CD4-positive, alpha-beta T cell (primary cell): ENCODE measurements around the gene SEC24B. TPM values are rescaled to one million over a fixed set of nuclear protein-coding genes. Genes with fewer than 3 reads are reported as not detected.

Source experiments
- ATAC-seq: fragments of 200-7000 bp; cut with Tn5 transposase; one replicate; pipeline ENCODE4 v1.10.0; 2022; ENCODE audit warnings: mild to moderate bottlenecking; ENCODE audit not compliant: poor library complexity
- CTCF ChIA-PET: fragments of 350-600 bp; sonication (Branson Sonifier 250); formaldehyde crosslinking; loops from one replicate; lab custom pipeline; 2021; ENCODE audit warnings: antibody characterized with exemption, inconsistent platforms; lab: Charles Lee
- POLR2A ChIA-PET: fragments of 350-600 bp; sonication (Branson Sonifier 250); formaldehyde crosslinking; loops from one replicate; lab custom pipeline; 2021; ENCODE audit warnings: antibody characterized with exemption, inconsistent platforms; lab: Charles Lee
- DNase-seq, 14 experiments: peaks; one replicate each; pipeline ENCODE4 v3.0.0-alpha.2; 2013 to 2020; ENCODE audit warnings: mixed read lengths in 2 of 14
- H3K27ac ChIP-seq, 2 donors: one replicate each; pipeline versions ENCODE4 v1.5.1 to v1.7.0; 2013; ENCODE audit warnings: low read length in 2 of 2, low read depth in 1 of 2, mild to moderate bottlenecking in 1 of 2
- H3K27me3 ChIP-seq, 2 experiments: 1 replicate in 1 of 2; 2 replicates in 1 of 2; pipeline versions ENCODE4 v1.6.1 to v1.7.0; 2013; ENCODE audit warnings: low read length in 2 of 2, control low read depth in 1 of 2, mild to moderate bottlenecking in 1 of 2, moderate library complexity in 1 of 2; ENCODE audit not compliant: insufficient read depth in 2 of 2, control insufficient read depth in 1 of 2
- H3K36me3 ChIP-seq: one replicate; pipeline ENCODE4 v1.6.1; 2013; ENCODE audit warnings: low read length, control low read depth; ENCODE audit not compliant: insufficient read depth
- H3K4me1 ChIP-seq: one replicate; pipeline ENCODE4 v1.6.1; 2013; ENCODE audit warnings: low read length, control low read depth; ENCODE audit not compliant: insufficient read depth
- H3K4me3 ChIP-seq: one replicate; pipeline ENCODE4 v1.5.1; 2013; ENCODE audit warnings: mild to moderate bottlenecking, low read length, moderate library complexity
- H3K9me3 ChIP-seq, 2 experiments: 1 replicate in 1 of 2; 2 replicates in 1 of 2; pipeline versions ENCODE4 v1.6.1 to v1.7.0; 2013; ENCODE audit warnings: low read length in 2 of 2, mild to moderate bottlenecking in 2 of 2, control low read depth in 1 of 2, moderate library complexity in 1 of 2; ENCODE audit not compliant: control insufficient read depth in 1 of 2, insufficient read depth in 1 of 2
- H3K27ac Mint-ChIP-seq: one replicate; pipeline ENCODE4 v1.8.0; 2020; ENCODE audit warnings: mixed read lengths
- H3K27me3 Mint-ChIP-seq: one replicate; pipeline ENCODE4 v1.8.0; 2021; ENCODE audit warnings: mixed read lengths
- H3K36me3 Mint-ChIP-seq: one replicate; pipeline ENCODE4 v1.8.0; 2021; ENCODE audit warnings: low read depth, mixed read lengths
- H3K4me1 Mint-ChIP-seq: one replicate; pipeline ENCODE4 v1.8.0; 2021; ENCODE audit warnings: low read depth, mixed read lengths
- H3K4me3 Mint-ChIP-seq: one replicate; pipeline ENCODE4 v1.8.0; 2020; ENCODE audit warnings: mild to moderate bottlenecking, mixed read lengths
- H3K9me3 Mint-ChIP-seq: one replicate; pipeline ENCODE4 v1.8.0; 2020; ENCODE audit warnings: mixed read lengths
- CTCF ChIP-seq: fragments of 200-600 bp; IDR thresholded peaks from one replicate; pipeline ENCODE4 v1.8.0; 2022; ENCODE audit warnings: antibody characterized with exemption, mild to moderate bottlenecking
- intact Hi-C, 2 experiments: fragments of 100-400 bp; cut with DNase I in 1 of 2; cut with micrococcal nuclease in 1 of 2; formaldehyde crosslinking; loops; one replicate each; pipeline versions ENCODE4 v1.15.1 to v1.9.0; 2023 to 2025; cut with DNase I, micrococcal nuclease
- total RNA-seq, 174 experiments: library from RNA in 2 of 174; stranded (reverse) in 2 of 174; gene quantifications; one replicate each; pipeline ENCODE4 v1.2.3 and lab custom pipeline; 2021 to 2026

Gene SEC24B
- total RNA-seq, 2 experiments from 2014 or later = 41.5 to 45.9 TPM

GRCh38 chr4:109559625-109559982 lies 126.0 kb downstream of the SEC24B start:
- H3K9me3 ChIP-seq = peaks cover 0 to 13% of the 10 kb centered on the region in 2 experiments
- H3K36me3 ChIP-seq = peaks cover 8% of the 10 kb centered on the region
- H3K4me3 Mint-ChIP-seq = peak overlapping the region; percentile 94
- no peaks in the 10 kb centered on the region for H3K27me3 Mint-ChIP-seq
- peaks cover 42% of the 10 kb centered on the region for H3K4me1 ChIP-seq
- peaks cover 46% of the 10 kb centered on the region for H3K36me3 Mint-ChIP-seq
- H3K4me3 ChIP-seq = peak overlapping the region; percentile 98
- no peaks in the 10 kb centered on the region for H3K9me3 Mint-ChIP-seq
- ChIA-PET POLR2A (interaction anchor here (0.6 to 5.1 kb wide), 35 partner anchors 9 to 1560 kb away, joined by 3 to 108 read pairs (median 5); partner anchors contain the start of genes CASP6, GAR1, PLA2G12A and SEC24B), CTCF (interaction anchor here (0.9 to 4.3 kb wide), 5 partner anchors 14 to 127 kb away, joined by 3 to 19 read pairs (median 3); partner anchors contain the start of gene SEC24B)
- H3K27ac ChIP-seq = peak overlapping the region; percentile 95 to 96
- no peaks in the 10 kb centered on the region for H3K27me3 ChIP-seq
- peak overlapping the region; percentile 93 for H3K27ac Mint-ChIP-seq
- no peak for TF ChIP-seq CTCF
- intact Hi-C loops = loop anchor here in 1 of 2 experiments (2.0 kb wide), 1 partner anchor 255 kb away; the partner anchor contains the start of gene GAR1
- ATAC-seq (peak; percentile 22), DNase-seq (peak in 8 of 14 experiments; percentile 10 to 50 (median 34))
- peaks cover 69% of the 10 kb centered on the region for H3K4me1 Mint-ChIP-seq

DNA sequence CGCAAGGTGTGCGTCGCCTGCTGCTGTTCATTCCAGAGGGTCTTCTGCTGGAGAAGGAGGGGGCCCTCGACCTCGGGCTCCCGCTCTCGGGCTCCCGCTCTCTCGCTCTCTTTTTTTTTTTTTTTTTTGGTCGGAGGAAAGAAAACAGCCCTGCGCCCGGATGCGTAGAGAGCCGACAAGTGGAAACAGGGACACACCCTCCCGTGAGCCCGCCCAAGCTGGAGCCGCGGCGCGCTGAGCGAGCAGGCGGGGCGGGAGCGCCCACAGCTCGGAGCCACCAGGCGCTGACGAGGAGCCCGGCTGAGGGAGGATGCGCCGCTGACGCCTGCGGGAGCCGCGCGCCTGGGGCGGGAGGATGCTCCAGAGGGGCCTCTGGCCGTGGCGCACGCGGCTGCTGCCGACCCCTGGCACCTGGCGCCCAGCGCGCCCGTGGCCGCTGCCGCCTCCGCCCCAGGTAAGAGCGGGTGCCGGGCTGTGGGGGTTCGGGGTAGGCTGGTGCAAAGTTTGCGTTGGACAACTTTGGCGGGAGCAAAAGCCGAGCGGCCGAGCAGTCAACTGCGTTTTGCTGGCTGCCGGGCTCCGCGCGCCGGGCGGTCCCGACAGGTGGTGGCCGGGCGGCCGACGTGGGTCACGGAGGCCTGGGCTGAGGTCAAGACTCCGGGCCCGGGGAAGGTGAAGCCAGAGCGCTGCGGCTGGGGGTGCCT lies 126.5 kb downstream of the SEC24B start, which contains the start of gene MCUB:
Gene MCUB, plus strand, starts transcription at position 264 of the 704 bp plus-strand sequence. Its CDS starts 92 bp downstream, at position 356.
- peak; percentile 84 to 97 (median 90) for DNase-seq
- no peak for TF ChIP-seq CTCF
- Histone ChIP-seq H3K4me3 (peak within 1 kb of the TSS; percentile 98), H3K27me3 (no peaks in the 10 kb centered on the region), H3K27ac (peak within 1 kb of the TSS; percentile 95 to 96), H3K36me3 (peaks cover 8% of the 10 kb centered on the region), H3K9me3 (peaks cover 0 to 13% of the 10 kb centered on the region in 2 experiments), H3K4me1 (peaks cover 43% of the 10 kb centered on the region)
- Mint-ChIP-seq H3K27me3 (no peaks in the 10 kb centered on the region), H3K4me3 (peak within 1 kb of the TSS; percentile 94), H3K27ac (peak within 1 kb of the TSS; percentile 93), H3K36me3 (peaks cover 47% of the 10 kb centered on the region), H3K9me3 (no peaks in the 10 kb centered on the region), H3K4me1 (peaks cover 71% of the 10 kb centered on the region)
- intact Hi-C loops = loop anchor here (2.0 to 5.0 kb wide), 8 partner anchors 15 to 255 kb away; partner anchors contain the start of genes SEC24B (in 2 of the 2), CASP6 (in 1 of the 2) and GAR1 (in 1 of the 2)
- POLR2A ChIA-PET = interaction anchor here (0.6 to 5.1 kb wide), 37 partner anchors 12 to 1561 kb away, joined by 3 to 108 read pairs (median 5); partner anchors contain the start of genes CASP6, GAR1, PLA2G12A and SEC24B
- CTCF ChIA-PET = interaction anchor here (0.7 to 4.3 kb wide), 6 partner anchors 14 to 127 kb away, joined by 3 to 19 read pairs (median 3); partner anchors contain the start of gene SEC24B
- ATAC-seq = peak; percentile 88

DNA sequence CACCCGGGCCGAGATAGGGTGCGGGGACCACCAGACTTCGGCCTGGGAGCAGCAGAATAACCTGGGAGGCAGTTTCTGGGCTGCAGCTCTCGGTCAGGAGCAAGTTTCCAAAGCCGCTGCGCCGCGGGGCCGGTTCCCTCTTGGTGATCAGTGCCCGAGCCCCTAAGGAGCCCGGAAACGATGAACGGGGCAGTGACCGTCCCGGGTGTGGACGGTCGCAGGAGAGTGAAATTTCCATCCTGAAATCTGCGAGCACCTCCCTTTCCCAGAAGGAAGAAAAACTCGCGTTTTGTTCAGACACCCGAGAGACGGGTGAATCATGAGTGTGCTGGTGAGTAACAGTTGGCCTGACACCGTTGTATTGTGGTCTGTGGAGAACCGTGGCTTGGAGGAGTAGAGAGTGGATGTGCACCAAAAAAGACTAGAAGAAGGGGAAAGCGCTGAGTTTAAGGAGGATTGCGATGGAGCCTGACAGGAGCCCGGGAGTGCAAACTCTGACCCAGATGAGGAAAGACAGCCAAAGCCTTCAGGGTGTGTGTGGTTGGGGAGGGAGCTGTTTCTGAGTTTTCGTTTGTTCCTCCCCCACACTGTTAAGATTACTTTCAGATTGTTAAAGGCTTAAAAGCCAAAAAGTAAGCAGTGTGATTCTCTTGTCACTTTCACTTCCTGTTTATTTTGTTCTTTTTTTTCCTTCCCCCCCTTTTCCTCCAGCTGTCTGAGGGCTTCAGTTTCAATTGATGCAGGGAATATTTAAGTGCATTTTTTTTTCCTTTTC lies 127.3 kb downstream of the SEC24B start:
- peak overlapping the region; percentile 98 for H3K4me3 ChIP-seq
- ChIA-PET CTCF (interaction anchor here (0.7 to 4.3 kb wide), 4 partner anchors 18 to 142 kb away, joined by 3 to 19 read pairs (median 5); partner anchors contain the start of gene SEC24B), POLR2A (interaction anchor here (0.6 to 5.1 kb wide), 39 partner anchors 9 to 1012 kb away, joined by 3 to 108 read pairs (median 5); partner anchors contain the start of genes CASP6, GAR1, PLA2G12A and RPL34)
- no peaks in the 10 kb centered on the region for H3K27me3 ChIP-seq
- no peaks in the 10 kb centered on the region for H3K9me3 Mint-ChIP-seq
- H3K27ac ChIP-seq = peak overlapping the region; percentile 92 to 96
- DNase-seq (peak; percentile 16 to 88 (median 42)), ATAC-seq (peak; percentile 51)
- H3K4me3 Mint-ChIP-seq = peak overlapping the region; percentile 94
- peaks cover 43% of the 10 kb centered on the region for H3K4me1 ChIP-seq
- no peaks in the 10 kb centered on the region for H3K27me3 Mint-ChIP-seq
- H3K27ac Mint-ChIP-seq = peak overlapping the region; percentile 93
- H3K9me3 ChIP-seq = peaks cover 0 to 13% of the 10 kb centered on the region in 2 experiments
- no peak for TF ChIP-seq CTCF
- H3K36me3 Mint-ChIP-seq = peaks cover 50% of the 10 kb centered on the region
- H3K4me1 Mint-ChIP-seq = peaks cover 71% of the 10 kb centered on the region
- intact Hi-C loops = loop anchor here (1.0 to 5.0 kb wide), 9 partner anchors 14 to 168 kb away; partner anchors contain the start of genes SEC24B (in 2 of the 2) and CASP6 (in 1 of the 2)
- H3K36me3 ChIP-seq = peaks cover 12% of the 10 kb centered on the region
